H1 (cell line): ENCODE measurements around the gene SMYD3. TPM values are rescaled to one million over a fixed set of nuclear protein-coding genes. Genes with fewer than 3 reads are reported as not detected.

Source experiments
- CTCF ChIA-PET: fragments of 300-600 bp; sonication (Branson Sonifier 250); formaldehyde crosslinking; loops from one replicate; lab custom pipeline; 2021; ENCODE audit not compliant: partially characterized antibody; lab: Charles Lee
- POLR2A ChIA-PET: fragments of 300-600 bp; sonication (Branson Sonifier 250); formaldehyde crosslinking; loops from one replicate; lab custom pipeline; 2021; ENCODE audit warnings: inconsistent platforms; ENCODE audit not compliant: partially characterized antibody; lab: Charles Lee
- DNase-seq, 2 experiments: peaks; one replicate each; pipeline versions ENCODE4 v3.0.0 to v3.0.0-alpha.2; 2010 to 2022; ENCODE audit warnings: low spot score in 2 of 2, low read depth in 1 of 2, mixed read lengths in 1 of 2
- FAIRE-seq: peaks from 2 replicates; lab custom pipeline; 2011; peaks lifted over from hg19 to GRCh38; lab: Jason Lieb, UNC
- H2AFZ ChIP-seq: 2 replicates; pipeline ENCODE4 v1.8.1; 2012; ENCODE audit warnings: low read length, inconsistent platforms
- H2AK5ac ChIP-seq: 2 replicates; pipeline ENCODE4 v1.6.1; 2013; ENCODE audit warnings: low read depth, low read length
- H2BK120ac ChIP-seq: replicated peaks from 2 replicates; pipeline ENCODE3; 2013; ENCODE audit warnings: low read depth, low read length, inconsistent platforms
- H2BK12ac ChIP-seq: 2 replicates; pipeline ENCODE4 v1.6.1; 2013; ENCODE audit warnings: low read depth, low read length
- H2BK15ac ChIP-seq: 2 replicates; pipeline ENCODE4 v1.6.1; 2013; ENCODE audit warnings: low read length
- H2BK20ac ChIP-seq: 2 replicates; pipeline ENCODE4 v1.6.1; 2013; ENCODE audit warnings: low read length
- H2BK5ac ChIP-seq: 2 replicates; pipeline ENCODE4 v1.6.1; 2013; ENCODE audit warnings: low read depth, low read length
- H3K14ac ChIP-seq: 2 replicates; pipeline ENCODE4 v1.6.1; 2013; ENCODE audit warnings: inconsistent platforms; ENCODE audit not compliant: insufficient read length
- H3K18ac ChIP-seq: 2 replicates; pipeline ENCODE4 v1.6.1; 2013; ENCODE audit warnings: low read length; ENCODE audit errors: extremely low read depth
- H3K23ac ChIP-seq: 2 replicates; pipeline ENCODE4 v1.6.1; 2013; ENCODE audit warnings: inconsistent platforms; ENCODE audit not compliant: insufficient read length
- H3K23me2 ChIP-seq: 2 replicates; pipeline ENCODE4 v1.6.1; 2013; ENCODE audit warnings: low read depth, low read length
- H3K27ac ChIP-seq: 2 replicates; pipeline ENCODE4 v1.6.1; 2011; ENCODE audit warnings: low read depth, low read length, inconsistent platforms
- H3K27me3 ChIP-seq, 4 experiments: replicated peaks in 1 of 4; 1 replicate in 1 of 4; 2 replicates in 3 of 4; pipeline versions ENCODE4 v1.6.1 to v1.8.1; 2011 to 2013; ENCODE audit warnings: low read length in 3 of 4, mild to moderate bottlenecking in 3 of 4, inconsistent platforms in 2 of 4, mixed read lengths in 2 of 4, moderate library complexity in 1 of 4; ENCODE audit not compliant: control insufficient read depth in 3 of 4, insufficient read depth in 3 of 4; ENCODE audit errors: extremely low read depth in 1 of 4
- H3K36me3 ChIP-seq, 4 experiments: 2 replicates each; pipeline versions ENCODE4 v1.6.1 to v1.8.1; 2011 to 2013; ENCODE audit warnings: mild to moderate bottlenecking in 4 of 4, low read length in 3 of 4, moderate library complexity in 2 of 4, control low read depth in 1 of 4, inconsistent platforms in 1 of 4; ENCODE audit not compliant: insufficient read depth in 4 of 4, control insufficient read depth in 2 of 4
- H3K4ac ChIP-seq: replicated peaks from 2 replicates; pipeline ENCODE3; 2013; ENCODE audit warnings: low read length, low read depth, mixed read lengths, inconsistent platforms; ENCODE audit not compliant: insufficient read length
- H3K4me1 ChIP-seq, 4 experiments: replicated peaks in 1 of 4; 1 replicate in 1 of 4; 2 replicates in 3 of 4; pipeline versions ENCODE4 v1.6.1 to v1.8.1; 2011 to 2013; ENCODE audit warnings: low read length in 3 of 4, inconsistent platforms in 2 of 4, mixed read lengths in 1 of 4; ENCODE audit not compliant: insufficient read depth in 4 of 4, control insufficient read depth in 3 of 4
- H3K4me2 ChIP-seq, 2 experiments: 2 replicates each; pipeline versions ENCODE4 v1.6.1 to v1.8.1; 2011 to 2013; ENCODE audit warnings: low read depth in 2 of 2, low read length in 2 of 2, control low read depth in 1 of 2, inconsistent platforms in 1 of 2, mild to moderate bottlenecking in 1 of 2; ENCODE audit not compliant: insufficient read depth in 1 of 2
- H3K4me3 ChIP-seq, 4 experiments: fragments of 200-600, 300-600 bp in 1 of 4; sonication (generic), shearing (Covaris generic), sonication (Bioruptor Twin) in 1 of 4; 2 replicates each; pipeline versions ENCODE4 v1.5.1 to v1.8.1; 2011 to 2016; ENCODE audit warnings: low read length in 4 of 4, low read depth in 3 of 4, control low read depth in 2 of 4, inconsistent platforms in 2 of 4, mild to moderate bottlenecking in 2 of 4, mixed read lengths in 1 of 4, moderate library complexity in 1 of 4; ENCODE audit not compliant: insufficient read depth in 2 of 4; ENCODE audit errors: extremely low read depth in 1 of 4
- H3K56ac ChIP-seq: replicated peaks from 2 replicates; pipeline ENCODE3; 2013; ENCODE audit warnings: low read depth, mild to moderate bottlenecking, mixed read lengths, low read length, inconsistent platforms; ENCODE audit not compliant: insufficient read length
- H3K79me1 ChIP-seq: 2 replicates; pipeline ENCODE4 v1.6.1; 2013; ENCODE audit warnings: low read depth, low read length, control low read depth
- H3K79me2 ChIP-seq, 2 experiments: 2 replicates each; pipeline versions ENCODE4 v1.6.1 to v1.8.1; 2012 to 2013; ENCODE audit warnings: low read length in 2 of 2, mild to moderate bottlenecking in 2 of 2, inconsistent platforms in 1 of 2; ENCODE audit not compliant: insufficient read depth in 2 of 2, control insufficient read depth in 1 of 2
- H3K9ac ChIP-seq, 4 experiments: replicated peaks in 1 of 4; 1 replicate in 1 of 4; 2 replicates in 3 of 4; pipeline versions ENCODE4 v1.6.1 to v1.8.1; 2011 to 2013; ENCODE audit warnings: low read depth in 3 of 4, low read length in 3 of 4, control low read depth in 2 of 4, mild to moderate bottlenecking in 2 of 4, moderate library complexity in 2 of 4, inconsistent platforms in 1 of 4; ENCODE audit errors: extremely low read depth in 1 of 4
- H3K9me3 ChIP-seq, 2 experiments: 2 replicates each; pipeline versions ENCODE4 v1.6.1 to v1.8.1; 2012 to 2013; ENCODE audit warnings: mild to moderate bottlenecking in 2 of 2, moderate library complexity in 2 of 2, control low read depth in 1 of 2, inconsistent platforms in 1 of 2, low read depth in 1 of 2, low read length in 1 of 2, mixed read lengths in 1 of 2; ENCODE audit not compliant: insufficient read depth in 2 of 2
- H4K20me1 ChIP-seq, 2 experiments: replicated peaks in 1 of 2; 2 replicates each; pipeline versions ENCODE3 to v1.8.1; 2011 to 2013; ENCODE audit warnings: inconsistent platforms in 2 of 2, low read length in 2 of 2, mild to moderate bottlenecking in 1 of 2; ENCODE audit not compliant: insufficient read depth in 2 of 2, control insufficient read depth in 1 of 2
- H4K5ac ChIP-seq: 2 replicates; pipeline ENCODE4 v1.6.1; 2013; ENCODE audit warnings: low read length, low read depth, mixed read lengths, inconsistent platforms; ENCODE audit not compliant: insufficient read length
- H4K8ac ChIP-seq: 2 replicates; pipeline ENCODE4 v1.8.0; 2013; ENCODE audit warnings: mild to moderate bottlenecking, moderate library complexity, low read length, inconsistent platforms; ENCODE audit not compliant: insufficient read depth; ENCODE audit errors: extremely low read depth
- H4K91ac ChIP-seq: replicated peaks from 2 replicates; pipeline ENCODE3; 2013; ENCODE audit warnings: low read length, mixed read lengths, inconsistent platforms; ENCODE audit not compliant: insufficient read length
- CEBPB ChIP-seq: IDR thresholded peaks from 2 replicates; pipeline ENCODE4 v1.6.1; 2012; ENCODE audit warnings: low read depth, low read length
- KDM4A ChIP-seq: IDR thresholded peaks from one replicate; pipeline ENCODE4 v1.7.1; 2012; ENCODE audit warnings: low read depth, mild to moderate bottlenecking, moderate library complexity, low read length, inconsistent platforms; ENCODE audit not compliant: severe bottlenecking
- MAFK ChIP-seq: IDR thresholded peaks from 2 replicates; pipeline ENCODE4 v1.6.1; 2012; ENCODE audit warnings: low read depth, mild to moderate bottlenecking, improper control_type of control experiment, low read length
- NANOG ChIP-seq: IDR thresholded peaks from 2 replicates; pipeline ENCODE4 v1.6.1; 2011; ENCODE audit warnings: low read length, low read depth, mild to moderate bottlenecking, inconsistent platforms; ENCODE audit not compliant: insufficient read depth, poor library complexity, severe bottlenecking
- NRF1 ChIP-seq: IDR thresholded peaks from 2 replicates; pipeline ENCODE4 v1.6.1; 2011; ENCODE audit warnings: mild to moderate bottlenecking, low read depth, low read length, improper control_type of control experiment
- RAD21 ChIP-seq, 2 experiments: IDR thresholded peaks in 1 of 2; conservative IDR thresholded peaks in 1 of 2; 2 replicates each; pipeline ENCODE4 v1.6.1; 2011; ENCODE audit warnings: low read depth in 2 of 2, low read length in 2 of 2, improper control_type of control experiment in 1 of 2, inconsistent platforms in 1 of 2, mild to moderate bottlenecking in 1 of 2, moderate library complexity in 1 of 2
- SP4 ChIP-seq: IDR thresholded peaks from 2 replicates; pipeline ENCODE4 v1.6.1; 2012; ENCODE audit warnings: low read length, inconsistent platforms
- TCF12 ChIP-seq: IDR thresholded peaks from 2 replicates; pipeline ENCODE4 v1.6.1; 2011; ENCODE audit warnings: low read depth, mild to moderate bottlenecking, low read length
- WGBS, 2 experiments: shearing (Covaris generic) in 1 of 2; methylation state at CpG; one replicate each; pipeline versions ENCODE4 v1.1.6 to v1.1.7; 2013 to 2015; ENCODE audit warnings: low lambda C conversion rate in 2 of 2, mixed read lengths in 2 of 2, inconsistent platforms in 1 of 2, low coverage in 1 of 2, missing lambda C conversion rate in 1 of 2; ENCODE audit not compliant: insufficient replicate concordance in 2 of 2, insufficient coverage in 1 of 2, insufficient read length in 1 of 2; ENCODE audit errors: extremely low coverage in 1 of 2, missing lambda C conversion rate in 1 of 2; 5-methylcytosine and 5-hydroxymethylcytosine counted together
- polyA plus RNA-seq, 7 experiments: library from polyadenylated mRNA; depleted of rRNA in 3 of 7; stranded (reverse) in 5 of 7; unstranded in 2 of 7; fragments of >200 nt in 5 of 7; fragments of 200-250 nt in 2 of 7; gene quantifications; 1 replicate in 5 of 7; 2 replicates in 1 of 7; 4 replicates in 1 of 7; pipeline versions ENCODE4 v1.2.1 to v1.2.3, GENCODE V29; 2011 to 2013; ENCODE audit warnings: missing spikeins in 2 of 7, mixed read lengths in 2 of 7
- total RNA-seq: library from RNA; stranded (reverse); fragmentation: NEBNext Ultra II Directional; extraction: Animal tissue kit (Norgen Biotek cat#: 25700); gene quantifications from 2 replicates; pipeline ENCODE4 v1.2.1, GENCODE V29; 2021
- TF ChIP-seq, protein P1 (sequence below): IDR thresholded peaks from 2 replicates; pipeline ENCODE4 v1.6.1; 2011; ENCODE audit warnings: low read depth, mild to moderate bottlenecking, low read length; ENCODE audit not compliant: insufficient read depth
- TF ChIP-seq, protein P2 (sequence below): IDR thresholded peaks from 2 replicates; pipeline ENCODE4 v1.6.1; 2012; ENCODE audit warnings: inconsistent platforms
- TF ChIP-seq, protein P3 (sequence below): IDR thresholded peaks from 2 replicates; pipeline ENCODE4 v1.6.1; 2012; ENCODE audit warnings: low read length, inconsistent platforms

Gene SMYD3
- total and polyA plus RNA-seq, 2 of the 8 experiments (the other 6 are each of a cell fraction or from before 2014, with no cell fraction given), result 17.3 to 25.4 TPM

DNA sequence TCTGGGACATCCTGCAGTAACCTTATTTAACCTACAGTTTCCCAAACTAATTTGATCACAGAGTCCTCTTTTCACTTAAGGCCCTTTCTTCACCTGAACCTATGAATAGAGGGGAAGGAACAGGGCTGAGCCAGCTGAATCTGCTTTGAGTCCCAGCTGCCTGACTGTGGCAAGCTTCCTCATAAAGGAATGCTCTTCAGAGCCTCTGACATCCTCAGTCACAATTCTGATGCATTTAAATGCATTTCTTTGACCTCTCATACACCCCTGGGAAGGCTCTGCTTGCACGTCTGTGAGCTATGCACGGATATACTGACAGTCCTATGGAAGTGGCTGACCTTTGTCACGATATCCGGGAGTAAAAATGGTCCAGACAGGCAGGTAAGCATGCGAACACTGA lies 673.1 kb downstream of the SMYD3 start:
- TF ChIP-seq NRF1 (no peak), SP4 (no peak), KDM4A (no peak), RAD21 (IDR thresholded peaks at IDR 0.05 in 1 of 2, conservative IDR thresholded peaks at IDR 0.05 in 1 of 2; ENCODE audit: low read depth in 2 of 2, low read length in 2 of 2) (no peak), CEBPB (no peak), NANOG (no peak), TCF12 (no peak), MAFK (no peak)
- TF ChIP-seq, protein P1, sequence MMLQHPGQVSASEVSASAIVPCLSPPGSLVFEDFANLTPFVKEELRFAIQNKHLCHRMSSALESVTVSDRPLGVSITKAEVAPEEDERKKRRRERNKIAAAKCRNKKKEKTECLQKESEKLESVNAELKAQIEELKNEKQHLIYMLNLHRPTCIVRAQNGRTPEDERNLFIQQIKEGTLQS, result no peak
- TF ChIP-seq, protein P2, sequence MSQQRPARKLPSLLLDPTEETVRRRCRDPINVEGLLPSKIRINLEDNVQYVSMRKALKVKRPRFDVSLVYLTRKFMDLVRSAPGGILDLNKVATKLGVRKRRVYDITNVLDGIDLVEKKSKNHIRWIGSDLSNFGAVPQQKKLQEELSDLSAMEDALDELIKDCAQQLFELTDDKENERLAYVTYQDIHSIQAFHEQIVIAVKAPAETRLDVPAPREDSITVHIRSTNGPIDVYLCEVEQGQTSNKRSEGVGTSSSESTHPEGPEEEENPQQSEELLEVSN, result no peak
- TF ChIP-seq, protein P3, sequence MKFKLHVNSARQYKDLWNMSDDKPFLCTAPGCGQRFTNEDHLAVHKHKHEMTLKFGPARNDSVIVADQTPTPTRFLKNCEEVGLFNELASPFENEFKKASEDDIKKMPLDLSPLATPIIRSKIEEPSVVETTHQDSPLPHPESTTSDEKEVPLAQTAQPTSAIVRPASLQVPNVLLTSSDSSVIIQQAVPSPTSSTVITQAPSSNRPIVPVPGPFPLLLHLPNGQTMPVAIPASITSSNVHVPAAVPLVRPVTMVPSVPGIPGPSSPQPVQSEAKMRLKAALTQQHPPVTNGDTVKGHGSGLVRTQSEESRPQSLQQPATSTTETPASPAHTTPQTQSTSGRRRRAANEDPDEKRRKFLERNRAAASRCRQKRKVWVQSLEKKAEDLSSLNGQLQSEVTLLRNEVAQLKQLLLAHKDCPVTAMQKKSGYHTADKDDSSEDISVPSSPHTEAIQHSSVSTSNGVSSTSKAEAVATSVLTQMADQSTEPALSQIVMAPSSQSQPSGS, result no peak
- Histone ChIP-seq H4K20me1 (no peaks in the 10 kb centered on the region), H4K5ac (no peak overlapping the region), H3K9ac (no peak overlapping the region), H2BK20ac (no peak overlapping the region), H3K27me3 (no peaks in the 10 kb centered on the region), H2BK15ac (no peak overlapping the region), H2AK5ac (no peak overlapping the region), H3K79me2 (no peaks in the 10 kb centered on the region), H3K9me3 (no peaks in the 10 kb centered on the region), H3K56ac (no peak overlapping the region), H4K8ac (no peak overlapping the region), H2BK12ac (no peak overlapping the region), H4K91ac (no peak overlapping the region), H3K23ac (no peak overlapping the region), H3K79me1 (no peaks in the 10 kb centered on the region), H3K4me3 (no peak overlapping the region), H2BK5ac (no peak overlapping the region), H3K4me1 (0 out of 7 replicates have a peak, but pooled peaks cover 0 to 2% (median 0%) of the 10 kb centered on the region in 4 experiments), H3K23me2 (no peaks in the 10 kb centered on the region), H2AFZ (no peak overlapping the region), H3K4me2 (no peak overlapping the region), H2BK120ac (no peak overlapping the region), H3K4ac (no peak overlapping the region), H3K18ac (no peak overlapping the region), H3K27ac (no peak overlapping the region), H3K36me3 (no peaks in the 10 kb centered on the region), H3K14ac (no peak overlapping the region)
- DNase-seq (no peak), FAIRE-seq (no peak)
- ChIA-PET POLR2A (interaction anchor here (0.5 kb wide), 1 partner anchor 322 kb away, joined by 5 read pairs; no protein-coding TSS in a partner anchor), CTCF (interaction anchor here (1.3 to 2.0 kb wide), 2 partner anchors 36 to 55 kb away, joined by 4 read pairs; no protein-coding TSS in a partner anchor)
- 86% methylated on average over 5 of the region's 5 CpGs; no CpG with 5 or more reads in 1 of the 2 experiments for WGBS, 2 experiments
